HepG2 (cell line): ENCODE results near the gene C16orf78.

Source experiments
- CTCF ChIP-seq: sonication (generic); formaldehyde crosslinking; IDR thresholded peaks from 2 replicates; pipeline ENCODE4 v1.5.0; 2020; ENCODE audit warnings: mild to moderate bottlenecking, missing genetic modification reagents, moderate library complexity
- FOXP1 ChIP-seq, 2 experiments: fragments of 450-650 bp in 1 of 2; IDR thresholded peaks; 2 replicates each; pipeline ENCODE4 v1.6.1; 2017 to 2018; ENCODE audit warnings: antibody characterized with exemption in 1 of 2
- JUND ChIP-seq: sonication (generic); formaldehyde crosslinking; IDR thresholded peaks from 2 replicates; pipeline ENCODE4 v1.8.0; 2022; ENCODE audit warnings: mild to moderate bottlenecking, missing genetic modification reagents
- RERE ChIP-seq: IDR thresholded peaks from 2 replicates; pipeline ENCODE4 v1.6.1; 2016; ENCODE audit warnings: low read depth, missing genetic modification reagents, missing compliant biosample characterization
- SIX1 ChIP-seq: sonication (generic); formaldehyde crosslinking; IDR thresholded peaks from 2 replicates; pipeline ENCODE4 v1.4.0; 2020; ENCODE audit warnings: missing genetic modification reagents, borderline replicate concordance
- ZNF597 ChIP-seq: sonication (generic); formaldehyde crosslinking; IDR thresholded peaks from 2 replicates; pipeline ENCODE4 v1.5.0; 2020; ENCODE audit warnings: missing genetic modification reagents

- TF ChIP-seq FOXP1 (IDR thresholded peaks at IDR 0.05) = no peak
- no peak for TF ChIP-seq FOXP1 (CRISPR knock-in tag; IDR thresholded peaks at IDR 0.05)
- TF ChIP-seq ZNF597 (CRISPR knock-in tag) = no peak
- TF ChIP-seq CTCF (CRISPR knock-in tag) = no peak
- TF ChIP-seq JUND (CRISPR knock-in tag) = no peak
- no peak for TF ChIP-seq RERE (CRISPR knock-in tag)
- no peak for TF ChIP-seq SIX1 (CRISPR knock-in tag)
Measured at GRCh38 chr16:49324703-49325102, 48.9 kb upstream of the C16orf78 start.
